ENCODE data around the gene NIM1K.

DNA sequence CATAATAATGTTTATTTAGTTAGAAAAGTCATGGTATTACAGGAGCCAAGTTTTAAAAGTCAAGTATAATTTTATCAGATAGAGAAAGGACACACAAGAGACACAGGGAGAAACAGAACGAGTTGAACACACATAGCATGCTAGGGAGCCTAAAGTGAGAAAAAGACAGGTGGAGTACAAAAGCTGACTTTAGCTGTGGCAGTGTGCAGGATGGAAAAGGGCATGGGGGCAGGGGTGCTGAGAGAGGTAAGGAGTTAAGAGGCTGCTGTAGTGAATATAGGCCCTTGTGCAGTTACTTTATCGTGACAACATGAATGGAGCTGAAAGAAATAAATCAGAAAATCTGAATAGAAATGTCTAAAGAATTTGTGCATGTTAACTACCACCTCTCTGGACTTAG is 103.2 kb downstream of the NIM1K start:
- TF ChIP-seq, protein P1, sequence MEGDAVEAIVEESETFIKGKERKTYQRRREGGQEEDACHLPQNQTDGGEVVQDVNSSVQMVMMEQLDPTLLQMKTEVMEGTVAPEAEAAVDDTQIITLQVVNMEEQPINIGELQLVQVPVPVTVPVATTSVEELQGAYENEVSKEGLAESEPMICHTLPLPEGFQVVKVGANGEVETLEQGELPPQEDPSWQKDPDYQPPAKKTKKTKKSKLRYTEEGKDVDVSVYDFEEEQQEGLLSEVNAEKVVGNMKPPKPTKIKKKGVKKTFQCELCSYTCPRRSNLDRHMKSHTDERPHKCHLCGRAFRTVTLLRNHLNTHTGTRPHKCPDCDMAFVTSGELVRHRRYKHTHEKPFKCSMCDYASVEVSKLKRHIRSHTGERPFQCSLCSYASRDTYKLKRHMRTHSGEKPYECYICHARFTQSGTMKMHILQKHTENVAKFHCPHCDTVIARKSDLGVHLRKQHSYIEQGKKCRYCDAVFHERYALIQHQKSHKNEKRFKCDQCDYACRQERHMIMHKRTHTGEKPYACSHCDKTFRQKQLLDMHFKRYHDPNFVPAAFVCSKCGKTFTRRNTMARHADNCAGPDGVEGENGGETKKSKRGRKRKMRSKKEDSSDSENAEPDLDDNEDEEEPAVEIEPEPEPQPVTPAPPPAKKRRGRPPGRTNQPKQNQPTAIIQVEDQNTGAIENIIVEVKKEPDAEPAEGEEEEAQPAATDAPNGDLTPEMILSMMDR (IDR thresholded peaks at IDR 0.05): no peak
- no peak for TF ChIP-seq POLR2A (IDR thresholded peaks at IDR 0.05)

All from testis (tissue), 2 donors.